ENCODE data around the gene MSI2.

DNA sequence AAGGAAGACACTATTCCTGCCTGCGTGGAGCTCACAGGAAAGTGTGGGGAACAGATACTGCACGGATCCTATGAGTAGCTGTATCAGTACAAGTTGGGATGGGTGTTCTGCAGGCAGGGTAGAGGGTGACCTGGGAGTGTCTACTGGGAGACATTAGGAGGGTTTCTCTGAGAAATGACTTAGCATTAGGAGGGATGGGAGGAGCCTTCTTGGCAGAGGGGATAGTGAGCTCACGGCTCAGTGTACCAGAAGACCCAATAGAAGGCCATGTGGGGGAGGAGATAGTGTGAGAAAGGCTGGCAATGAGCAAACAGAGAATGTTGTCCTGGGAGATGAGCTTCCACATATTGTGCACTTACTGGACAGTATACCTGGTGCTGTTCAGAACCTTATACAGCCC, 109.1 kb downstream of the MSI2 start:
- TF ChIP-seq, protein P1, sequence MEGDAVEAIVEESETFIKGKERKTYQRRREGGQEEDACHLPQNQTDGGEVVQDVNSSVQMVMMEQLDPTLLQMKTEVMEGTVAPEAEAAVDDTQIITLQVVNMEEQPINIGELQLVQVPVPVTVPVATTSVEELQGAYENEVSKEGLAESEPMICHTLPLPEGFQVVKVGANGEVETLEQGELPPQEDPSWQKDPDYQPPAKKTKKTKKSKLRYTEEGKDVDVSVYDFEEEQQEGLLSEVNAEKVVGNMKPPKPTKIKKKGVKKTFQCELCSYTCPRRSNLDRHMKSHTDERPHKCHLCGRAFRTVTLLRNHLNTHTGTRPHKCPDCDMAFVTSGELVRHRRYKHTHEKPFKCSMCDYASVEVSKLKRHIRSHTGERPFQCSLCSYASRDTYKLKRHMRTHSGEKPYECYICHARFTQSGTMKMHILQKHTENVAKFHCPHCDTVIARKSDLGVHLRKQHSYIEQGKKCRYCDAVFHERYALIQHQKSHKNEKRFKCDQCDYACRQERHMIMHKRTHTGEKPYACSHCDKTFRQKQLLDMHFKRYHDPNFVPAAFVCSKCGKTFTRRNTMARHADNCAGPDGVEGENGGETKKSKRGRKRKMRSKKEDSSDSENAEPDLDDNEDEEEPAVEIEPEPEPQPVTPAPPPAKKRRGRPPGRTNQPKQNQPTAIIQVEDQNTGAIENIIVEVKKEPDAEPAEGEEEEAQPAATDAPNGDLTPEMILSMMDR (IDR thresholded peaks at IDR 0.05) = no peak
- no peak for TF ChIP-seq RAD21 (IDR thresholded peaks at IDR 0.05; ENCODE audit: low read length)
- no peak for TF ChIP-seq JUND (IDR thresholded peaks at IDR 0.05)
- TF ChIP-seq TAF1 (IDR thresholded peaks at IDR 0.05; ENCODE audit: borderline replicate concordance, low read depth, low read length) = no peak
- TF ChIP-seq NFIC (IDR thresholded peaks at IDR 0.05; ENCODE audit: borderline replicate concordance) = no peak
- TF ChIP-seq RFX5 (IDR thresholded peaks at IDR 0.05; ENCODE audit: low read length) = no peak
- TF ChIP-seq POLR2AphosphoS5 (IDR thresholded peaks at IDR 0.05; ENCODE audit: low read depth, low read length) = no peak
- no peak for TF ChIP-seq SMC3 (IDR thresholded peaks at IDR 0.05; ENCODE audit: low read depth, low read length)
- TF ChIP-seq, protein P2, sequence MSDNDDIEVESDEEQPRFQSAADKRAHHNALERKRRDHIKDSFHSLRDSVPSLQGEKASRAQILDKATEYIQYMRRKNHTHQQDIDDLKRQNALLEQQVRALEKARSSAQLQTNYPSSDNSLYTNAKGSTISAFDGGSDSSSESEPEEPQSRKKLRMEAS (IDR thresholded peaks at IDR 0.05; ENCODE audit: low read depth) = no peak
- no peak for TF ChIP-seq TCF12 (IDR thresholded peaks at IDR 0.05)
- TF ChIP-seq, protein P3, sequence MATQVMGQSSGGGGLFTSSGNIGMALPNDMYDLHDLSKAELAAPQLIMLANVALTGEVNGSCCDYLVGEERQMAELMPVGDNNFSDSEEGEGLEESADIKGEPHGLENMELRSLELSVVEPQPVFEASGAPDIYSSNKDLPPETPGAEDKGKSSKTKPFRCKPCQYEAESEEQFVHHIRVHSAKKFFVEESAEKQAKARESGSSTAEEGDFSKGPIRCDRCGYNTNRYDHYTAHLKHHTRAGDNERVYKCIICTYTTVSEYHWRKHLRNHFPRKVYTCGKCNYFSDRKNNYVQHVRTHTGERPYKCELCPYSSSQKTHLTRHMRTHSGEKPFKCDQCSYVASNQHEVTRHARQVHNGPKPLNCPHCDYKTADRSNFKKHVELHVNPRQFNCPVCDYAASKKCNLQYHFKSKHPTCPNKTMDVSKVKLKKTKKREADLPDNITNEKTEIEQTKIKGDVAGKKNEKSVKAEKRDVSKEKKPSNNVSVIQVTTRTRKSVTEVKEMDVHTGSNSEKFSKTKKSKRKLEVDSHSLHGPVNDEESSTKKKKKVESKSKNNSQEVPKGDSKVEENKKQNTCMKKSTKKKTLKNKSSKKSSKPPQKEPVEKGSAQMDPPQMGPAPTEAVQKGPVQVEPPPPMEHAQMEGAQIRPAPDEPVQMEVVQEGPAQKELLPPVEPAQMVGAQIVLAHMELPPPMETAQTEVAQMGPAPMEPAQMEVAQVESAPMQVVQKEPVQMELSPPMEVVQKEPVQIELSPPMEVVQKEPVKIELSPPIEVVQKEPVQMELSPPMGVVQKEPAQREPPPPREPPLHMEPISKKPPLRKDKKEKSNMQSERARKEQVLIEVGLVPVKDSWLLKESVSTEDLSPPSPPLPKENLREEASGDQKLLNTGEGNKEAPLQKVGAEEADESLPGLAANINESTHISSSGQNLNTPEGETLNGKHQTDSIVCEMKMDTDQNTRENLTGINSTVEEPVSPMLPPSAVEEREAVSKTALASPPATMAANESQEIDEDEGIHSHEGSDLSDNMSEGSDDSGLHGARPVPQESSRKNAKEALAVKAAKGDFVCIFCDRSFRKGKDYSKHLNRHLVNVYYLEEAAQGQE (IDR thresholded peaks at IDR 0.05; ENCODE audit: low read depth, low read length) = no peak
- TF ChIP-seq MEF2A (IDR thresholded peaks at IDR 0.05; ENCODE audit: borderline replicate concordance, low read depth) = no peak
